Thyroid gland (tissue), 4 donors: ENCODE data around the gene RNF41.

Source experiments
- CTCF ChIP-seq, 6 experiments: fragments of 200-600 bp in 3 of 6; fragments of 450-650 bp in 3 of 6; sonication (generic) in 3 of 6; IDR thresholded peaks; one replicate each; pipeline ENCODE4 v1.5.1; 2016 to 2019; ENCODE audit warnings: antibody characterized with exemption in 6 of 6, mild to moderate bottlenecking in 2 of 6, inconsistent platforms in 1 of 6, moderate library complexity in 1 of 6
- POLR2A ChIP-seq, 2 donors: fragments of 450-650 bp; IDR thresholded peaks; one replicate each; pipeline ENCODE4 v1.6.1; 2017; ENCODE audit warnings: antibody characterized with exemption in 2 of 2, mild to moderate bottlenecking in 2 of 2, moderate library complexity in 1 of 2

- TF ChIP-seq CTCF (IDR thresholded peaks at IDR 0.05) (no peak), POLR2A (IDR thresholded peaks at IDR 0.05) (no peak)
These were observed 34.8 kb downstream of the RNF41 start for GRCh38 chr12:56186957-56187356.
